Prostate gland (tissue), 2 donors: ENCODE data around the gene KIAA1328. TPM values are rescaled to one million over a fixed set of nuclear protein-coding genes. Genes with fewer than 3 reads are reported as not detected.

Source experiments
- DNase-seq: peaks from one replicate; pipeline ENCODE4 v3.0.0-alpha.2; 2019; ENCODE audit warnings: low spot score
- H3K27ac ChIP-seq, 2 donors: fragments of 200-600 bp; sonication (generic); 2 replicates each; pipeline ENCODE4 v1.5.1; 2017 to 2019
- H3K27me3 ChIP-seq: fragments of 200-600 bp; sonication (generic); replicated peaks from 2 replicates; pipeline ENCODE4 v1.5.1; 2019; ENCODE audit not compliant: insufficient read depth
- H3K36me3 ChIP-seq, 2 donors: fragments of 200-600 bp; sonication (generic); 1 replicate in 1 of 2; 2 replicates in 1 of 2; pipeline versions ENCODE4 v1.5.1 to v1.8.1; 2017 to 2019
- H3K4me1 ChIP-seq: fragments of 200-600 bp; sonication (generic); replicated peaks from 2 replicates; pipeline ENCODE4 v1.5.1; 2019
- H3K4me3 ChIP-seq, 2 donors: fragments of 200-600 bp; sonication (generic); 2 replicates each; pipeline ENCODE4 v1.5.1; 2017 to 2019
- H3K9me3 ChIP-seq: fragments of 200-600 bp; sonication (generic); 2 replicates; pipeline ENCODE4 v1.5.1; 2017
- POLR2A ChIP-seq: fragments of 450-650 bp; IDR thresholded peaks from one replicate; pipeline ENCODE4 v1.6.1; 2016; ENCODE audit warnings: antibody characterized with exemption, mild to moderate bottlenecking
- POLR2AphosphoS5 ChIP-seq: sonication (generic); formaldehyde crosslinking; IDR thresholded peaks from one replicate; pipeline ENCODE4 v1.6.1; 2017; ENCODE audit warnings: antibody characterized with exemption
- WGBS: methylation state at CpG from one replicate; pipeline ENCODE4 v1.1.5; 2018; 5-methylcytosine and 5-hydroxymethylcytosine counted together
- intact Hi-C: fragments of 100-400 bp; cut with DNase I; formaldehyde crosslinking; loops from one replicate; pipeline ENCODE4 v1.14.2; 2022
- total RNA-seq, 2 donors: library from RNA; depleted of rRNA; stranded (reverse); fragments of >200 nt; gene quantifications; one replicate each; pipeline ENCODE4 v1.1.0, GENCODE V29; 2016
- TF ChIP-seq, protein P1 (sequence below), 4 experiments: fragments of 200-600 bp in 2 of 4; fragments of 450-650 bp in 2 of 4; sonication (generic) in 2 of 4; IDR thresholded peaks; 1 replicate in 3 of 4; 2 replicates in 1 of 4; pipeline ENCODE4 v1.5.1; 2016 to 2019; ENCODE audit warnings: antibody characterized with exemption in 4 of 4, mild to moderate bottlenecking in 2 of 4, moderate library complexity in 2 of 4

KIAA1328 gene
- total RNA-seq, 2 donors from 2014 or later = 8.7 to 13.7 TPM

GRCh38 chr18:36912887-36913286 is 84.0 kb downstream of the KIAA1328 start:
- 88% methylated on average over 1 of the region's 1 CpG for WGBS

GRCh38 chr18:36917907-36918306 is 89.0 kb downstream of the KIAA1328 start:
- no peak for DNase-seq
- WGBS = 90% methylated on average over 3 of the region's 3 CpGs
- H3K4me3 ChIP-seq = no peak overlapping the region
- intact Hi-C loops = no loop called here
- H3K27me3 ChIP-seq = no peaks in the 10 kb centered on the region
- H3K9me3 ChIP-seq = no peaks in the 10 kb centered on the region
- H3K27ac ChIP-seq = no peak overlapping the region
- no peaks in the 10 kb centered on the region for H3K36me3 ChIP-seq
- H3K4me1 ChIP-seq = no peaks in the 10 kb centered on the region
- TF ChIP-seq POLR2AphosphoS5 (no peak), POLR2A (no peak)
- TF ChIP-seq, protein P1, sequence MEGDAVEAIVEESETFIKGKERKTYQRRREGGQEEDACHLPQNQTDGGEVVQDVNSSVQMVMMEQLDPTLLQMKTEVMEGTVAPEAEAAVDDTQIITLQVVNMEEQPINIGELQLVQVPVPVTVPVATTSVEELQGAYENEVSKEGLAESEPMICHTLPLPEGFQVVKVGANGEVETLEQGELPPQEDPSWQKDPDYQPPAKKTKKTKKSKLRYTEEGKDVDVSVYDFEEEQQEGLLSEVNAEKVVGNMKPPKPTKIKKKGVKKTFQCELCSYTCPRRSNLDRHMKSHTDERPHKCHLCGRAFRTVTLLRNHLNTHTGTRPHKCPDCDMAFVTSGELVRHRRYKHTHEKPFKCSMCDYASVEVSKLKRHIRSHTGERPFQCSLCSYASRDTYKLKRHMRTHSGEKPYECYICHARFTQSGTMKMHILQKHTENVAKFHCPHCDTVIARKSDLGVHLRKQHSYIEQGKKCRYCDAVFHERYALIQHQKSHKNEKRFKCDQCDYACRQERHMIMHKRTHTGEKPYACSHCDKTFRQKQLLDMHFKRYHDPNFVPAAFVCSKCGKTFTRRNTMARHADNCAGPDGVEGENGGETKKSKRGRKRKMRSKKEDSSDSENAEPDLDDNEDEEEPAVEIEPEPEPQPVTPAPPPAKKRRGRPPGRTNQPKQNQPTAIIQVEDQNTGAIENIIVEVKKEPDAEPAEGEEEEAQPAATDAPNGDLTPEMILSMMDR (IDR thresholded peaks at IDR 0.05) = no peak

More at GRCh38 chr18:36912887-36913286, 84.0 kb downstream of the KIAA1328 start:
- DNase-seq = no peak
- Histone ChIP-seq H3K27me3 (no peaks in the 10 kb centered on the region), H3K4me1 (no peaks in the 10 kb centered on the region), H3K4me3 (no peak overlapping the region), H3K27ac (no peak overlapping the region), H3K36me3 (no peaks in the 10 kb centered on the region), H3K9me3 (no peaks in the 10 kb centered on the region)
- intact Hi-C loops = no loop called here
- no peak for TF ChIP-seq POLR2AphosphoS5
- TF ChIP-seq, protein P1 (IDR thresholded peaks at IDR 0.05) = no peak
- TF ChIP-seq POLR2A = no peak

- Histone ChIP-seq H3K27me3 (no peaks in the 10 kb centered on the region), H3K27ac (no peak overlapping the region), H3K4me1 (no peaks in the 10 kb centered on the region), H3K9me3 (no peaks in the 10 kb centered on the region), H3K4me3 (no peak overlapping the region), H3K36me3 (no peaks in the 10 kb centered on the region)
- WGBS = 87% methylated on average over 2 of the region's 2 CpGs
- no peak for DNase-seq
- TF ChIP-seq, protein P1 (IDR thresholded peaks at IDR 0.05) = no peak
- TF ChIP-seq POLR2A = no peak
- TF ChIP-seq POLR2AphosphoS5 = no peak
- intact Hi-C loops = no loop called here
Measured at GRCh38 chr18:36929601-36930000, 100.7 kb downstream of the KIAA1328 start.

DNA sequence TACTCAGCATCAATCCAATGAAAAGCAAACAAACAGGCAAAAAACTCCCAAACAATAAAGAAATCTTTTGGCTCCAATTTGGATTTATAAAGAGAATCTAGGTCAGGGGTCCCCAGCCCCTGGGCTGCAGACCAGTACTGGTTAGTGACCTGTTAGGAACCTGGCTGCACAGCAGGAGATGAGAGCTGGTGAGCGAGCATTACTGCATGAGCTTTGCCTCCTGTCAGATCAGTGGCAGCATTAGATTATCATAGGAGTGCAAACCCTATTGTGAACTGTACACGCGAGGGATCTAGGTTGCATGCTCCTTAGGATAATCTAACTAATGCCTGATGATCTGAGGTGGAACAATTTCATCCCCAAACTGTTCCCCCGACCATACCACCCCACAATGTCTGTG is 102.2 kb downstream of the KIAA1328 start:
- Histone ChIP-seq H3K27me3 (no peaks in the 10 kb centered on the region), H3K9me3 (no peaks in the 10 kb centered on the region), H3K36me3 (no peaks in the 10 kb centered on the region), H3K27ac (no peak overlapping the region), H3K4me1 (no peaks in the 10 kb centered on the region), H3K4me3 (no peak overlapping the region)
- intact Hi-C loops = no loop called here
- WGBS = 94% methylated on average over 4 of the region's 4 CpGs
- DNase-seq = no peak
- TF ChIP-seq POLR2A (no peak), POLR2AphosphoS5 (no peak)
- TF ChIP-seq, protein P1 (IDR thresholded peaks at IDR 0.05) = no peak

GRCh38 chr18:36933552-36933951 is 104.6 kb downstream of the KIAA1328 start:
- no peak for TF ChIP-seq POLR2AphosphoS5
- TF ChIP-seq, protein P1 (IDR thresholded peaks at IDR 0.05) = no peak
- TF ChIP-seq POLR2A = no peak
- Histone ChIP-seq H3K36me3 (no peaks in the 10 kb centered on the region), H3K27me3 (no peaks in the 10 kb centered on the region), H3K4me3 (no peak overlapping the region), H3K27ac (no peak overlapping the region), H3K4me1 (no peaks in the 10 kb centered on the region), H3K9me3 (no peaks in the 10 kb centered on the region)
- intact Hi-C loops = no loop called here
- 88% methylated on average over 2 of the region's 2 CpGs for WGBS
- no peak for DNase-seq
